Measurements from ENCODE around the gene FMNL2. TPM values are rescaled to one million over a fixed set of nuclear protein-coding genes. Genes with fewer than 3 reads are reported as not detected.
A peak's percentile ranks its signal among the peaks of the same experiment; 100 is the strongest.

FMNL2 gene
- total RNA-seq, 2 donors from 2014 or later, result 35.5 to 45.0 TPM

DNA sequence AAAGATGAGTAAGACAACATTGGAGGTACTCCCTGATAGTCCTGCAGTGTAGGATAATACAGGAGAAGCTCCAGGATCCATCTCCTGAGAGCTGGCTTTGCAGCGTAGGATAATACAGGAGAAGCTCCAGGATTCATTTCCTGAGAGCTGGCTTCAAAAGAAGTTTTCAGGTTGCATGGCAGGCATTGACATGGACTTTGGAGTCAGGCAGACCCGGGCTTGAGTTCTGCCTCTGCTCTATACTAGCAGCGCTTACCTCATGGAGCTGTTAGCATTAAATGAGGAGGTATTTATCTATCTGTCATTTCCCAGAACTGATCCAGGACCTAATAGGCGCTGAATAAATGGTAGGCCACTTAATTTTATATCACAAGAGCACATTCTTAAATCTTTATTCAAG, 97.8 kb downstream of the FMNL2 start:
- DNase-seq (ENCODE audit: low spot score), result no peak
- intact Hi-C loops (cut with DNase I), result no loop called here

DNA sequence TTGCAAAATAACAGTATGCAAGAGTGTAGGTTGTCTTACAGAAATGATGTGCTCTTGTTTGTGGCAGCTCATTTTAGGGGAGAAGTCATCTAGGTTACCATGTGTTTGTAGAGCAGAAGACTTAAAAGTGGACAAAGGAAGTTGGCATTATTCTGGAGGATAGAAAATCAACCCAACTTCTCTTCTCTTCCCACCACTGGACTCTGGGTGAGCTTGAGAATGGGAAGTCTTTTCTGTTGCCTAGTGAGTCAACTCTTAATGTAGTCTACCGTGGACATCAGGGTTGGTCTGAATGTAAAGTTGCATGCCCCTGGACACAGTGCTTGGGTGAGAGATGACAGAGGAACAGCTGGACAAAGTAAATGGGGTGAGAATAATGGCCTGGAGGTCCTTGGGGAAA, 98.3 kb downstream of the FMNL2 start:
- no peak for DNase-seq (ENCODE audit: low spot score)
- intact Hi-C loops (cut with DNase I), result no loop called here

- DNase-seq (ENCODE audit: low spot score), result no peak
- intact Hi-C loops (cut with DNase I), result no loop called here
Measured at GRCh38 chr2:152433791-152434190, 98.8 kb downstream of the FMNL2 start.

- intact Hi-C loops (cut with DNase I), result no loop called here
- no peak for DNase-seq (ENCODE audit: low spot score)
Measured at GRCh38 chr2:152434395-152435182, 99.6 kb downstream of the FMNL2 start.

DNA sequence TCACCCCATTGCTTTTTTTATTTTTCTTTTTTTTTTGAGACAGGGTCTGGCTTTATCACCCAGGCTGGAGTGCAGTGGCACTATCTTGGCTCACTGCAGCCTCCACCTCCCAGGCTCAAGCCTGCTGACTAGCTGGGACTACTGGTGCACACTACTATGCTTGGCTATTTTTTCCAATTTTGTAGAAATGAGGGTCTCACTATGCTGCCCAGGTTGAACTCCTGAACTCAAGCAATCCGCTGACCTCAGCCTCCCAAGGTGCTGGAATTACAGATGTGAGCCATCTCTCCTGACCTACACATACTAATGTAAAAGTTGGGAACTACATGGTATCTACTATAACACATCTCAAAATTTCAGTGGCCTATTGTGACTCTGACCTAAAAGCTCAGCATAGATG, 101.2 kb downstream of the FMNL2 start:
- no peak for DNase-seq (ENCODE audit: low spot score)
- intact Hi-C loops (cut with DNase I), result no loop called here

DNA sequence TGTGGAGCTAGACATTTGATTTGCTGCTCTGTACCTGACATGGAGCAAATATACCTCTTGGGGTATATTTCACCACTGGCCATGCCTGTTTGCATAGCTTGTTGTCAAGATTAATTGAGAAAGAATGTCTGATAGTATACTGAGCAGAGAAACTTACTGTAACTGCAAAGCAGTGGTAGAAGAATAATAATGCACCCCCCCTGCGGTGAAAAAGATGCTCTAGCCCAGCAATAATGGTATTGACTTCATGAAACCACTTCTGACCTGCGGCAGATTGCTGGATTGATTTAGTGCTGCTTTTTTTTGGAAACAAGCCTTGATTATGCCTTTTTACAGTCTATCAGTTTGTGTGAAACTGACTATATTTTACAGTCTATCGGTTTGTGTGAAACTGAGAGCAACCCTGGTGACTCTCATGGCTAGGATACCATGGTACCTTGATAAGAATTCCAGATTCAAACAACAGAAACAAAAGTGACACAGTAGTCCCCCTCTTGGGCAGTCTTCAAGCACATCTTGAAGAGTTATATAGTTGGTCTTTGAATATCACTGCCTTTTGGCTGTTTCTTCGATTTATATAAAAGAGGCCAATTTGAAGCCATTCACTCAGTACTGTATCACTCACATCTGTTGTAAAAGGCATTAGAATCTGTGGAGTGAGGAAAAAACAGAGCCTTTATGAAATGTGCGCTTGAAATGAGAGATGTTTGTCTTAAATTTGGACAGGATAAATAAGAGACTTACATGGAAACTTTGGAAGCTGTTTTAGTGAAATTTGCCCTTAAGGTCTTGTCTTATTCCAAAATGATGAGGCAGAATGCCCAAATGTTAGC, 102.5 kb downstream of the FMNL2 start:
- intact Hi-C loops (cut with DNase I), result no loop called here
- no peak for DNase-seq (ENCODE audit: low spot score)

DNA sequence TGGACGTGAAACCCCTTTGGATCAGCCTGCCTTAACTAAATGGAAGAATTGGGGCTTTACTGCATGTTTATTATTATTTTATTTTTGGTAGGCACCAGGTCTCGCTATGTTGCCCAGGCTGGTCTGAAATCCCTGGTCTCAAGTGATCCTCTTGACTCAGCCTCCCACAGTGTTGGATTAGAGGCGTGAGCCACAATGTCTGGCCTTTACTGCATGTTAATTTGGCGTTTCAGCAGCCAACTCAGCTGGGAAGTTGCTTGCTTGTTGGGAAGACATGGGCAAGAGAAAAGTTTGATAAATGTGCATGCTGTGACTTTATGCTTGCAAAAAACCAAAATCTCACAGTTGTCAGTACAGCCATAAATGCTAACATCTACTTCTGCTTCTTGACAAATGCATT, 105.1 kb downstream of the FMNL2 start:
- intact Hi-C loops (cut with DNase I), result no loop called here
- no peak for DNase-seq (ENCODE audit: low spot score)

DNA sequence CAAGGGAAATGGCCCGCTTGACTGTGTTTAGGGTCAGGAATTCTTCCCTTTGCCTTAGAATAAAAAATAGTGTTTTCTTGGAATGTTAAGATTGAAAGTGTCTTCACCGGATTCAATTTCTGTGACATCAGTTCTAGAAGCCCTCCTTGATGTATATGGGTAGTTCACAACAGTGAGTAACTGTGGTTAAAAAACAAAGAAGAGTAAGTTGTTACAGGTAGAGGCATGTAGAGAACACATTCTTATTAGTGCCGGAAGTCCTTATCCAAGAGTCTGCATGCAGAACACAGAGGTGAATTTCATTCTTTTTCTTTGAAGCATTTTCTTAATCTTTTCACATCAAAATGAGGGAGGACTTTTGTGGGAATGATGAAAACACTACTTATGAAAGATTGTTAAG, 105.5 kb downstream of the FMNL2 start:
- no peak for DNase-seq (ENCODE audit: low spot score)
- intact Hi-C loops (cut with DNase I), result no loop called here

- intact Hi-C loops (cut with DNase I), result no loop called here
- DNase-seq (ENCODE audit: low spot score), result no peak
Measured at GRCh38 chr2:152441961-152442360, 107.0 kb downstream of the FMNL2 start.

GRCh38 chr2:152443771-152444170, 108.8 kb downstream of the FMNL2 start:
- DNase-seq (ENCODE audit: low spot score), result peak; percentile 84
- intact Hi-C loops (cut with DNase I), result no loop called here

- intact Hi-C loops (cut with DNase I), result no loop called here
- no peak for DNase-seq (ENCODE audit: low spot score)
Measured at GRCh38 chr2:152444448-152444847, 109.5 kb downstream of the FMNL2 start.

GRCh38 chr2:152445375-152445774, 110.4 kb downstream of the FMNL2 start:
- intact Hi-C loops (cut with DNase I), result no loop called here
- DNase-seq (ENCODE audit: low spot score), result no peak

DNA sequence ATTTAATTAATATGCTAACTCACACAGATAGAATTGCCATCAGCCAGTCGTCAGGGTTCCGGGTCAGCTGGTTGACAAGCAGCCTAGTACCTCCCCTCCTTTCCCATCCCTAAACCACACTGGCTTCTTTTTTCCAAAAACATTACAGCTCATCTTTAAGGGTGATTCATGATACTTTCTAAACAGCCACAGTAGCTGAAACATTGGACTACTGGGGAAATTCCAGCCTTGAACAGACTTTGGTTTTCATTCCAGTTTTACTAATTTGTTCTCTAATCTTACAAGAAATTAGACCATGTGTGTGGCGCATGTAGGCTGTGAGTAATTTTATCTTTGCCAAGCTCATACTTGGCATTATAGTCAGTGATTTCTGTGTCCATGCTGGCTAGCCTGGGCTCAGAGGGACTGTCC, 110.8 kb downstream of the FMNL2 start:
- intact Hi-C loops (cut with DNase I), result no loop called here
- DNase-seq (ENCODE audit: low spot score), result no peak

DNA sequence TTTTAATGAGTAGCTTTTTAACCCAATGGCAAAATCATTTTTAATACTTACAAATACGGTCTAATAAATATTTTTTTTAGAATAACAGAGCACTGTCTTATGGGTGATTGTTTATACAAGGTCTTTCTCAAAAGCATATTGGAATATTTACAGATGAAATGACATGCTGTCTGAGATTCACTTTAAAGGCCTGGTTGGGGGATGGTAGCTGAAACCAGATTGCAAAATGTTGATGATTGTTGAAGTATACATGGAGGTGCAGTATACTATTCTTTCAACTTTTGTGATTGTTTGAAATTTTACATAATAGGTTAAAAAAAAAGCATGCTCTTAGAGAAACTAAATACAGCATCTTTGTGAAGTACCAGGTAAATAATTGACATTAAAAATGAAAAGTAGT, 111.2 kb downstream of the FMNL2 start:
- no peak for DNase-seq (ENCODE audit: low spot score)
- intact Hi-C loops (cut with DNase I), result no loop called here

GRCh38 chr2:152447897-152448296, 112.9 kb downstream of the FMNL2 start:
- intact Hi-C loops (cut with DNase I), result no loop called here
- no peak for DNase-seq (ENCODE audit: low spot score)

- intact Hi-C loops (cut with DNase I), result no loop called here
Measured at GRCh38 chr2:152448606-152449005, 113.6 kb downstream of the FMNL2 start.

GRCh38 chr2:152449578-152449977, 114.6 kb downstream of the FMNL2 start:
- DNase-seq (ENCODE audit: low spot score), result no peak
- intact Hi-C loops (cut with DNase I), result no loop called here

More at GRCh38 chr2:152448606-152449005, 113.6 kb downstream of the FMNL2 start:
- DNase-seq (ENCODE audit: low spot score), result no peak

DNA sequence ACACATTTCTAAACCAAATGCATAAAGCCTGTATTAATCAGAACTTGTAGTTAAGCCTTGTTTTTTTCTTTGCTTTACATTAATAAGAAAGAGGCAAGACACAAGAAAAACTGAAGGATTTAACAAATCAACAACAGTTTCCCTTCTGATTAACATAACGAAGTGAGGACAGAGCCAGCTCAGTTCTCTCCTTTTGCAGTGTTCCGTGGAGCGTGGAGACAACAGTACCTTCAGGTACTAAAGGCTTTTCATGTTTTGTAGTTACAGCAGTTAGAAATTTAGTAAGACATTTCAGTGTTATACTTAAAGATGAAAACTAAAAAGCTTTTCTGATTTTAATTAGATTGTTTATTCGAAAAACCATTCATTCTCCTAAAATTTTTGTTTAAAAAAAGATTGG, 115.2 kb downstream of the FMNL2 start:
- no peak for DNase-seq (ENCODE audit: low spot score)
- intact Hi-C loops (cut with DNase I), result no loop called here

DNA sequence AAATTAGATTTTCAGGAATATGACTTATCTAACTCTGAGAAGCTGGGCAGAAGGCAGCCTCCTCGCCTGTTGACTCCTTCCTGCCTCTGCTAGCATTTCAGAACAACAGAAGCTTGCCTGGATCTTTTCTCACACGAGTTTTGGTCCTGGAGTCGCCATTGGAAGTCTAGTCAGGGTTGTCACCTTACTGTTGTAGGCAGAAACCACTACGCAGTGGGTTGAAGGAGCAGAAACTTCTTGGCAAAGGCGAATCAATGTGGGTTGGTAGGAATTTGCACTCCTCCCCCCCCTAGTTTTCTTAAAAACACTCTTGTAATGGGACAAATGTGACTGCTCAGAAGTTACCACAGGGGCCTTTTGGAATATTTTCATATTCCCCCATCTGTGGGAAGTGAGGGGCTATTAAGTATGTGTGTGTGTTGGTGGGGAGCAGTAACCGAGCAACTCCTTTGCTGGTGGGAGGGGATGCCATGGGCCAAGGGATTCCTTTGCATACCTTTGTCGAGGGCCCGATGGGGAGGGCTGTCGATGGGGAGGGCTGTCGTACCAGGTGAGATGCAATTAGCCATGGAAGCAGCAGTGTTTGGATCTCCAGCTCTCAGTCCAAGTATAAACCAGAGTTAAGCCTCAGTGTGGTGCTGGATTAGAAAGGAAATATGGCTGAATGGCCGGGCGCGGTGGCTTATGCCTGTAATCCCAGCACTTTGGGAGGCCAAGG, 117.4 kb downstream of the FMNL2 start:
- DNase-seq (ENCODE audit: low spot score), result no peak
- intact Hi-C loops (cut with DNase I), result no loop called here

Data from posterior vena cava (tissue), 2 donors.